HEK293 (cell line): ENCODE results near the gene BRMS1L.

Source experiments
- CTCF ChIP-seq: fragments of 450-650 bp; formaldehyde crosslinking; IDR thresholded peaks from 2 replicates; pipeline ENCODE4 v1.5.1; 2016; ENCODE audit warnings: missing biosample characterization, missing genetic modification characterization
- ZNF174 ChIP-seq: fragments of 450-650 bp; formaldehyde crosslinking; IDR thresholded peaks from 2 replicates; pipeline ENCODE4 v1.5.0; 2017; ENCODE audit warnings: missing biosample characterization, mild to moderate bottlenecking, missing genetic modification characterization
- TF ChIP-seq, protein P1 (sequence below): IDR thresholded peaks from 2 replicates; pipeline ENCODE4 v1.6.1; 2011; ENCODE audit warnings: mild to moderate bottlenecking, low read depth, low read length, borderline replicate concordance

DNA sequence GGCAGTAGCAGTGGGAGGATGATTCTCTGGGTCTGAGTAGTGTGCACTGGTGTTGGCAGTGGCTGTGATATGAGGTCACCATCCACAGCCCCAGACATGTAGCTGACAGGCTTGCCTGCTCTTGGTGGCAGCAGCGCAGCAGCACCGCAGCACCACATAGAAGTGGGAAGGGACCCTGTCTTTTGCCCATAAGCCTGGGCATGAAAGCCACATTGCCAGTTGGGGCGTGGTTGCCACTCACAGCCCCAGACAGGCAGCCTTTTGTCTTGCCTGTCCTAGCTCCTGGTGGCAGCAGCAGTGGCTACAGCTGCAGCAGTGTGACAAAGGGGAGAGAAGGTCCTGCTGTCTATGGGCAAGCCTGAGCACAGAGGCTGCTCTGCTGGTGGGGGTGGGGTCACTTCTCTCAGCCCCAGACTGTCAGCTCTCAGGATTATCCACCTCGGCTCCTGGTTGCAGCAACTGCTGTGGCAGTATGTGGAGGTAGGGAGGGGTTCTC, 71.5 kb downstream of the BRMS1L start:
- TF ChIP-seq, protein P1, sequence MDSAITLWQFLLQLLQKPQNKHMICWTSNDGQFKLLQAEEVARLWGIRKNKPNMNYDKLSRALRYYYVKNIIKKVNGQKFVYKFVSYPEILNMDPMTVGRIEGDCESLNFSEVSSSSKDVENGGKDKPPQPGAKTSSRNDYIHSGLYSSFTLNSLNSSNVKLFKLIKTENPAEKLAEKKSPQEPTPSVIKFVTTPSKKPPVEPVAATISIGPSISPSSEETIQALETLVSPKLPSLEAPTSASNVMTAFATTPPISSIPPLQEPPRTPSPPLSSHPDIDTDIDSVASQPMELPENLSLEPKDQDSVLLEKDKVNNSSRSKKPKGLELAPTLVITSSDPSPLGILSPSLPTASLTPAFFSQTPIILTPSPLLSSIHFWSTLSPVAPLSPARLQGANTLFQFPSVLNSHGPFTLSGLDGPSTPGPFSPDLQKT, result no peak
- TF ChIP-seq ZNF174 (tag by site-specific recombination) (no peak), CTCF (tag by site-specific recombination) (no peak)
